Measurements from ENCODE around the gene OR5AC2.

- TF ChIP-seq POLR2AphosphoS5 (IDR thresholded peaks at IDR 0.05; ENCODE audit: low read depth, low read length), result no peak
- no peak for TF ChIP-seq REST (IDR thresholded peaks at IDR 0.05; ENCODE audit: insufficient read depth in 1 of 2, low read depth in 2 of 2, low read length in 2 of 2)
- TF ChIP-seq SIN3A (IDR thresholded peaks at IDR 0.05; ENCODE audit: borderline replicate concordance, insufficient read depth, low read length), result no peak
- no peak for TF ChIP-seq TAF1 (IDR thresholded peaks at IDR 0.05; ENCODE audit: borderline replicate concordance, insufficient read depth, low read length)
- TF ChIP-seq FOXP2 (optimal IDR thresholded peaks at IDR 0.05; ENCODE audit: borderline replicate concordance, extremely low read depth, extremely low read length, insufficient read depth), result no peak
Measured at GRCh38 chr3:98109807-98110549, 23.0 kb downstream of the OR5AC2 start.

All from PFSK-1 (cell line).